ENCODE results near the gene NDUFAF8.

NDUFAF8 gene

GRCh38 chr17:81246343-81246670 lies 7.2 kb downstream of the NDUFAF8 start:
- H3K27ac ChIP-seq, result no peak overlapping the region
- TF ChIP-seq CTCF (conservative IDR thresholded peaks at IDR 0.05) (no peak), ZFX (IDR thresholded peaks at IDR 0.05) (no peak)

GRCh38 chr17:81246679-81247338 lies 7.7 kb downstream of the NDUFAF8 start:
- H3K27ac ChIP-seq, result no peak overlapping the region
- TF ChIP-seq CTCF (conservative IDR thresholded peaks at IDR 0.05) (no peak), ZFX (IDR thresholded peaks at IDR 0.05) (no peak)

GRCh38 chr17:81247339-81247990 lies 8.3 kb downstream of the NDUFAF8 start:
- TF ChIP-seq ZFX (IDR thresholded peaks at IDR 0.05) (no peak), CTCF (conservative IDR thresholded peaks at IDR 0.05) (no peak)
- H3K27ac ChIP-seq, result no peak overlapping the region

GRCh38 chr17:81248649-81249048 lies 9.5 kb downstream of the NDUFAF8 start:
- TF ChIP-seq CTCF (conservative IDR thresholded peaks at IDR 0.05) (no peak), ZFX (IDR thresholded peaks at IDR 0.05) (no peak)
- H3K27ac ChIP-seq, result no peak overlapping the region

GRCh38 chr17:81249223-81250040 lies 10.3 kb downstream of the NDUFAF8 start:
- no peak overlapping the region for H3K27ac ChIP-seq
- no peak for TF ChIP-seq CTCF (conservative IDR thresholded peaks at IDR 0.05)
- TF ChIP-seq ZFX (IDR thresholded peaks at IDR 0.05), result no peak

GRCh38 chr17:81250286-81251093 lies 11.4 kb downstream of the NDUFAF8 start:
- TF ChIP-seq CTCF (conservative IDR thresholded peaks at IDR 0.05) (no peak), ZFX (IDR thresholded peaks at IDR 0.05) (no peak)
- no peak overlapping the region for H3K27ac ChIP-seq
